HUES64 (cell line): ENCODE measurements around the gene COTL1.
"Not testable (repeated sequence)": the region's sequence is repeated elsewhere in the genome, so short reads cannot be mapped to it uniquely, and the experiment has no call there.

Source experiments
- H3K27ac ChIP-seq: 2 replicates; pipeline ENCODE4 v1.7.0; 2013; ENCODE audit warnings: low read depth, low read length, inconsistent platforms
- H3K27me3 ChIP-seq: 2 replicates; pipeline ENCODE4 v1.6.1; 2013; ENCODE audit warnings: mild to moderate bottlenecking, low read length; ENCODE audit not compliant: insufficient read depth
- H3K36me3 ChIP-seq: 2 replicates; pipeline ENCODE4 v1.6.1; 2013; ENCODE audit warnings: mild to moderate bottlenecking, low read length; ENCODE audit not compliant: insufficient read depth
- H3K4me1 ChIP-seq: 2 replicates; pipeline ENCODE4 v1.6.1; 2013; ENCODE audit warnings: mild to moderate bottlenecking, low read length, moderate library complexity; ENCODE audit not compliant: insufficient read depth
- H3K4me3 ChIP-seq: 2 replicates; pipeline ENCODE4 v1.5.1; 2013; ENCODE audit warnings: mild to moderate bottlenecking, low read length, moderate library complexity
- H3K9ac ChIP-seq: 2 replicates; pipeline ENCODE4 v1.6.1; 2013; ENCODE audit warnings: mild to moderate bottlenecking, low read depth, low read length
- H3K9me3 ChIP-seq: 2 replicates; pipeline ENCODE4 v1.6.1; 2013; ENCODE audit warnings: low read depth, low read length; ENCODE audit not compliant: insufficient read depth
- WGBS: fragments of 150-250, 120-280 bp; methylation state at CpG from one replicate; pipeline ENCODE4 v1.1.7; 2013; ENCODE audit warnings: missing lambda C conversion rate; 5-methylcytosine and 5-hydroxymethylcytosine counted together

Gene COTL1

DNA sequence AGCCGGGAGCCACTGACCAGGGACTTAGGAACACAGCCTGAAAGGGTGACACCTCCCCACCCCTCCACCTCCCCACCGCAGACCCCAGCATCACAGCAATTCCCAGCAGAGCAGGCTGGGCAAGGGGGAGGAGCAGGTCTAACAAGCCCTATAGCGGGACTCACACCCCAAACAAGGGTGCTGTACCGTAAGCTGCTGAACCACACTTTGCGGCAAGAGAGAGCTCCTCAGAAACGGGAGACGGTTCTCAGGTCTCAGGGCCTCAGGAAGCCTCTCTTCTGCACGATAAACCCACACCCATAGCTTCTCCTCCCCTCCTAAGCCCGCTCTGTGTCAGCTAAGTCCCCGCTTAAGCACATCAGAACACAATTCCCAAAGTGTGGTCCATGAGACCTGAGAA lies 11.7 kb upstream of the COTL1 start:
- Histone ChIP-seq H3K4me3 (no peak overlapping the region), H3K9ac (no peak overlapping the region), H3K27me3 (no peaks in the 10 kb centered on the region), H3K9me3 (no peaks in the 10 kb centered on the region), H3K27ac (no peak overlapping the region), H3K36me3 (no peaks in the 10 kb centered on the region), H3K4me1 (no peaks in the 10 kb centered on the region)
- 73% methylated on average over 10 of the region's 10 CpGs for WGBS

DNA sequence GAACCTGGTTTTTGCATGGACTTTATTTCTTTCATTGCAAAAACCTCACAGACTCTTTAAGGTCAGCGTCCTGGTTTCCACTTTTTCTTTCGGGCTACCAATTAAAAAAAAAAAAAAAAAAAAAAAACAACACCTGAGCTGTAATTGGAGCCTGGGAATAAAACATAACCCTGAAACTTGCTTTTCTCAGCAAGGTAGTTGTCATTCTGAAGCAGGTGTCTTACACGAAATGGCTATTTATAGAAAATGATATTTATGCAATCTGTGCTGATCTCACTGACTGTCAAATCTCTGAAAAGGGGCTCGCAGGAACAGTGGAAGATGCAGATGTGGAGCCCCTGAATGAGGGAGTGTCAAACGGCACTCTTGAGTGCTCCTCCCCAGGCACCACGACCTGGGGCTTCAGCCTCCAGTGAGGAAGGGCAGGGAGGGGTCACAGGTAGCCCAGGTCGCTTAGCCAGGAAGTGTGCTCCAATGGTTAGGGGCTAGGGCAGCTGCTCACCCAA lies 10.4 kb upstream of the COTL1 start:
- no peak overlapping the region for H3K9ac ChIP-seq
- H3K36me3 ChIP-seq: no peaks in the 10 kb centered on the region
- no peaks in the 10 kb centered on the region for H3K4me1 ChIP-seq
- no peak overlapping the region for H3K4me3 ChIP-seq
- no peaks in the 10 kb centered on the region for H3K9me3 ChIP-seq
- no peaks in the 10 kb centered on the region for H3K27me3 ChIP-seq
- H3K27ac ChIP-seq: no peak overlapping the region
- WGBS: 82% methylated on average over 7 of the region's 7 CpGs

DNA sequence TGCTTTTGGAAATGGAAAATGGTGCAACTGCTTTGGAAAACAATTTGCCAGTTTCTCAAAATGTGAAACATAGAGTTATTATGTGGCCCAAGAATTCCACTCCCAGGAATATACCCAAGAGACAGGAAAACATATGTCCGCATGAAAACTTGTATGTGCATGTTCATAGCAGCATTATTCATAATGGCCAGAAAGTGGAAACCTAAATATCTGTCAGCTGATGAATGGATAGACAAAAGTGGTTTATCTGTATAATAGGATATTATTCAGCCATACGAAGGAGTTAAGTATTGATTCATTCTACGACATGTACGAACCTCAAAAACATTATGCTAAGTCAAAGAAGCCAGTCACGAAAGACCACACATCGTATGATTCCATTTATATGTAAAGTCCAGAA lies 7.7 kb upstream of the COTL1 start:
- peaks cover 4% of the 10 kb centered on the region; the same call in 1 of the 2 replicates for H3K4me1 ChIP-seq
- 95% methylated on average over 6 of the region's 6 CpGs for WGBS
- H3K9me3 ChIP-seq: no peaks in the 10 kb centered on the region
- no peak overlapping the region for H3K9ac ChIP-seq
- no peak overlapping the region for H3K27ac ChIP-seq
- H3K27me3 ChIP-seq: no peaks in the 10 kb centered on the region
- no peaks in the 10 kb centered on the region for H3K36me3 ChIP-seq
- H3K4me3 ChIP-seq: no peak overlapping the region

- not testable (repeated sequence) for H3K27me3 ChIP-seq, H3K9ac ChIP-seq, H3K27ac ChIP-seq, H3K9me3 ChIP-seq, H3K36me3 ChIP-seq, H3K4me3 ChIP-seq
- WGBS: 90% methylated on average over 10 of the region's 10 CpGs
- H3K4me1 ChIP-seq: peaks cover 18% of the 10 kb centered on the region; the same call in 1 of the 2 replicates
Measured at GRCh38 chr16:84620913-84621312, 3.0 kb upstream of the COTL1 start.

GRCh38 chr16:84618581-84619460 lies 943 bp upstream of the COTL1 start:
- Histone ChIP-seq H3K27ac (peak overlapping the region; percentile 89), H3K36me3 (peaks cover 16% of the 10 kb centered on the region; the same call in 1 of the 2 replicates), H3K27me3 (peaks cover 7% of the 10 kb centered on the region), H3K9ac (peak overlapping the region; percentile 69), H3K4me1 (peaks cover 25% of the 10 kb centered on the region; the same call in 1 of the 2 replicates), H3K9me3 (no peaks in the 10 kb centered on the region), H3K4me3 (peak overlapping the region; percentile 44)
- 12% methylated on average over 11 of the region's 12 CpGs for WGBS

DNA sequence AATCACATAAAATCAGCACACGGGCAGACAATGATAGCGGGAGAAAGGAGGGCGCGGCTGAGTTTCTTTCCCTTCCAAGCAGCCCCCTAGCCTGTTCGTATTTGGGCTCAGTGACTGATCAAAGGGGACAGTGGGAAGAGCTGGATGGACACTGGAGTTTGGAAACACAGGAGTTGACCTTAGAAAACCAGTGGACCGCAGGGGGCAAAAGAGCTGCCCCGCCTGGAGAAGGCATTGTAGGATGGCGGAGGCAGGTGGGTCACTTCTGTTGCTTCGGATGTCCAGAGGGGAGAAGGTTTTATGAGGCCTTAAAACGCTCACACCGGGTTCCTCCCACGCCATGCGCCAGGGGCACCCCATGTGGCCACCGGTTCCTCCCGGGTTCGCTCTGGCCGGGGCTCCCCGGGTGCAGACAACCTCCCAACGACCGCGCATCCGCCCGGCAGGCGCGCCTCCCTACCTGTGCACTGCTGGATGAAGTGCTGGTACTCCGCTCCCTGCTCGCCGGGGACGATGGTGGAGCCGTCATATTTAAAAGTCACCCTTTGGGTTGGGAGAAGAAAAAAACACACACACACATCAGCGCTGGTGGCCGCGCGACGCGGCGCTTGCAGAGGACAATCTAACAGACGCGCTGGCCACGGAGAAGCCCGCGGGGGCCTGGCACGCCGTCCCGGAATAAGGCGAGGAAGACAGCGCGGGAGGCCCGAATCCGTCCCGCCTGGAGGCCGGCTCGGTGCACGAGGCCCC lies 662 bp downstream of the COTL1 start:
- Histone ChIP-seq H3K9me3 (no peaks in the 10 kb centered on the region), H3K36me3 (peaks cover 18% of the 10 kb centered on the region; the same call in 1 of the 2 replicates), H3K4me1 (peaks cover 25% of the 10 kb centered on the region; the same call in 1 of the 2 replicates), H3K9ac (peak overlapping the region; percentile 75), H3K27ac (0 out of 2 replicates have a peak overlapping the region, but pooled peaks have one; percentile 43), H3K4me3 (peak overlapping the region; percentile 77), H3K27me3 (peaks cover 7% of the 10 kb centered on the region)
- under 1% methylated on average over 54 of the region's 54 CpGs for WGBS

DNA sequence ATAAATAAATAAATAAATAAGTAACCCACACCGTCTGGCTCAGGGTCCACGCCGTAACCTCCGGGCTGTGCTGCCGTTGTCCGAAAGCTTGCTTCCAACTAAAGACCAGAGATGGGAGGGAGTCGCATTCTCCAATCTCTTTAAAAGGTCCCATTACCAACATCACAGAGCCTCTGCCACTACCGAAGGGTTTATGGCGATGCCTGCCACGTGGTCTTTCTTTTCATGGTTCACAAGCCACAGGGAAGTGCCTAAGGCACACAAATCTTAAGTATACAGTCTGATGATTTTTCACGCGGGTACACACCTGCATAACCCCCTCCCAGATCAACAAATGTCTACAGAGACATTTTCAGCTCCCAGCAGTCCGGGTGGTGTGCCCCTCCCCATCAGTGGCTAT lies 1.4 kb downstream of the COTL1 start:
- WGBS: 25% methylated on average over 13 of the region's 13 CpGs
- Histone ChIP-seq H3K27ac (no peak overlapping the region), H3K4me1 (peaks cover 22% of the 10 kb centered on the region; the same call in 1 of the 2 replicates)

GRCh38 chr16:84614968-84615813 lies 2.7 kb downstream of the COTL1 start:
- no peak overlapping the region for H3K27ac ChIP-seq
- peaks cover 7% of the 10 kb centered on the region for H3K27me3 ChIP-seq
- H3K4me3 ChIP-seq: peak overlapping the region; percentile 77; the same call in 1 of the 2 replicates
- H3K9ac ChIP-seq: no peak overlapping the region
- H3K4me1 ChIP-seq: peaks cover 22% of the 10 kb centered on the region; the same call in 1 of the 2 replicates
- H3K9me3 ChIP-seq: no peaks in the 10 kb centered on the region
- peaks cover 26% of the 10 kb centered on the region; the same call in 1 of the 2 replicates for H3K36me3 ChIP-seq
- WGBS: 83% methylated on average over 17 of the region's 20 CpGs

More for the DNA sequence above, 1.4 kb downstream of the COTL1 start:
- Histone ChIP-seq H3K9me3 (no peaks in the 10 kb centered on the region), H3K36me3 (peaks cover 21% of the 10 kb centered on the region; the same call in 1 of the 2 replicates), H3K4me3 (peak overlapping the region; percentile 77), H3K27me3 (peaks cover 7% of the 10 kb centered on the region), H3K9ac (peak overlapping the region; percentile 75; the same call in 1 of the 2 replicates)

- Histone ChIP-seq H3K27ac (no peak overlapping the region), H3K4me3 (no peak overlapping the region), H3K27me3 (peaks cover 7% of the 10 kb centered on the region), H3K9ac (no peak overlapping the region), H3K4me1 (peaks cover 22% of the 10 kb centered on the region; the same call in 1 of the 2 replicates), H3K36me3 (peaks cover 26% of the 10 kb centered on the region; the same call in 1 of the 2 replicates), H3K9me3 (no peaks in the 10 kb centered on the region)
- 80% methylated on average over 3 of the region's 3 CpGs for WGBS
Measured at GRCh38 chr16:84614623-84614967, 3.3 kb downstream of the COTL1 start.

GRCh38 chr16:84614073-84614459 lies 3.8 kb downstream of the COTL1 start:
- Histone ChIP-seq H3K4me1 (peaks cover 17% of the 10 kb centered on the region; the same call in 1 of the 2 replicates), H3K4me3 (no peak overlapping the region), H3K27me3 (peaks cover 7% of the 10 kb centered on the region), H3K9ac (no peak overlapping the region), H3K36me3 (peaks cover 26% of the 10 kb centered on the region; the same call in 1 of the 2 replicates), H3K27ac (no peak overlapping the region), H3K9me3 (no peaks in the 10 kb centered on the region)
- WGBS: 80% methylated on average over 12 of the region's 12 CpGs
